Lower leg skin (tissue), 3 donors: Measurements from ENCODE around the gene GIGYF1.

Source experiments
- CTCF ChIP-seq, 3 donors: fragments of 450-650 bp; IDR thresholded peaks; one replicate each; pipeline ENCODE4 v1.5.1; 2016; ENCODE audit warnings: antibody characterized with exemption in 3 of 3, mild to moderate bottlenecking in 3 of 3, moderate library complexity in 2 of 3
- POLR2A ChIP-seq, 2 donors: fragments of 450-650 bp; IDR thresholded peaks; one replicate each; pipeline ENCODE4 v1.6.1; 2016 to 2017; ENCODE audit warnings: antibody characterized with exemption in 2 of 2, mild to moderate bottlenecking in 1 of 2, moderate library complexity in 1 of 2

- TF ChIP-seq CTCF (IDR thresholded peaks at IDR 0.05) (no peak), POLR2A (IDR thresholded peaks at IDR 0.05) (no peak)
Measured at GRCh38 chr7:100632951-100633717, 60.9 kb downstream of the GIGYF1 start.
